Ascending aorta (tissue), 2 donors: ENCODE measurements around the gene IRF9. TPM values are rescaled to one million over a fixed set of nuclear protein-coding genes. Genes with fewer than 3 reads are reported as not detected.
A peak's percentile ranks its signal among the peaks of the same experiment; 100 is the strongest.

Experiments used
- DNase-seq, 2 donors: peaks; one replicate each; pipeline ENCODE4 v3.0.0-alpha.2; 2019; ENCODE audit warnings: low spot score in 2 of 2
- H3K27ac ChIP-seq, 2 donors: fragments of 200-600 bp; sonication (generic); one replicate each; pipeline ENCODE4 v1.5.1; 2016 to 2017; ENCODE audit warnings: mild to moderate bottlenecking in 1 of 2
- H3K27me3 ChIP-seq: fragments of 200-600 bp; sonication (generic); one replicate; pipeline ENCODE4 v1.5.1; 2017
- H3K36me3 ChIP-seq, 2 donors: fragments of 200-600 bp; sonication (generic); one replicate each; pipeline ENCODE4 v1.5.1; 2016
- H3K4me1 ChIP-seq, 2 donors: fragments of 200-600 bp; sonication (generic); one replicate each; pipeline ENCODE4 v1.5.1; 2016 to 2017; ENCODE audit warnings: mild to moderate bottlenecking in 1 of 2
- H3K4me3 ChIP-seq, 2 donors: fragments of 200-600 bp; sonication (generic); one replicate each; pipeline ENCODE4 v1.5.1; 2016 to 2017; ENCODE audit warnings: mild to moderate bottlenecking in 1 of 2
- H3K9me3 ChIP-seq, 2 donors: fragments of 200-600 bp; sonication (generic); one replicate each; pipeline ENCODE4 v1.5.1; 2016
- intact Hi-C: fragments of 100-400 bp; cut with DNase I; formaldehyde crosslinking; loops from one replicate; pipeline ENCODE4 v1.15.1; 2023
- total RNA-seq: library from RNA; depleted of rRNA; stranded (reverse); fragments of >200 nt; gene quantifications from one replicate; pipeline ENCODE4 v1.1.0, GENCODE V29; 2016
- TF ChIP-seq, protein P1 (sequence below), 3 experiments: fragments of 200-600 bp in 2 of 3; fragments of 450-650 bp in 1 of 3; sonication (generic) in 2 of 3; IDR thresholded peaks; one replicate each; pipeline ENCODE4 v1.5.1; 2016 to 2019; ENCODE audit warnings: antibody characterized with exemption in 3 of 3, mild to moderate bottlenecking in 1 of 3, moderate library complexity in 1 of 3

The IRF9 gene
- total RNA-seq, 1 donor from 2014 or later: 24.7 TPM

DNA sequence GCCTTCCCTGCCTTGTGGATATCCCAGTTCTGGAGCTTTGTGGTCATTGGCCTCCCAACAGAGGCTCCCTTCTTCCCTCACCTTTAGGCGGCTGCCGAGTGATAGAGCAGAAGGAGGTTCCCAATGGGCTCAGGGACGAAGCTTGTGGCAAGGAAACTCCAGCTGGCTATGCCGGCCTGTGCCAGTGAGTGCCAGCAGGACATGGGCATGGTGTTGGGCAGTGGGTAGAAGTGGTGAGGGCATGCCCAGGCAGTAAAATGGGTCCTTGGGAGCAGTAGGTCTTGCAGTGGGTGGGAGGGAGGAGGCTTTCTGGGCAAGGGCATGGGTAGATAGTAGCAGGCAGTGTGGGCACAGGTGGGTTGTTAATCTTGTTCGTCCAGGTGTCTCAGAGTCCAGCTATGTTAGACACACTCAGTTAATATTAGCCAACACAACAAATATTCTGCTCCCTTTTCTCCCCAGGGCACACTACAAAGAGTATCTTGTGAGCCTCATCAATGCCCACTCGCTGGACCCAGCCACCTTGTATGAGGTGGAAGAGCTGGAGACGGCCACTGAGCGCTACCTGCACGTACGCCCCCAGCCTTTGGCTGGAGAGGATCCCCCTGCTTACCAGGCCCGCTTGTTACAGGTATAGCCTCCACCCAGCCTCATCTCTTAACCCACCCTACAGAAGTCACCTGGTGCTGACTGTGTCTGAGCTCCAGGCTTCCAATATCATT lies 1.1 kb upstream of the IRF9 start:
- Histone ChIP-seq H3K4me1 (peaks cover 9 to 12% of the 10 kb centered on the region in 2 donors), H3K36me3 (peaks cover 58 to 65% of the 10 kb centered on the region in 2 donors), H3K27me3 (no peaks in the 10 kb centered on the region), H3K9me3 (no peaks in the 10 kb centered on the region), H3K4me3 (no peak overlapping the region), H3K27ac (peak overlapping the region; percentile 85 to 88)
- peak in 1 of 2 donors; percentile 62 for DNase-seq
- intact Hi-C loops: loop anchor here (2.0 kb wide), 1 partner anchor 29 kb away; the partner anchor contains the start of gene IPO4
- TF ChIP-seq, protein P1, sequence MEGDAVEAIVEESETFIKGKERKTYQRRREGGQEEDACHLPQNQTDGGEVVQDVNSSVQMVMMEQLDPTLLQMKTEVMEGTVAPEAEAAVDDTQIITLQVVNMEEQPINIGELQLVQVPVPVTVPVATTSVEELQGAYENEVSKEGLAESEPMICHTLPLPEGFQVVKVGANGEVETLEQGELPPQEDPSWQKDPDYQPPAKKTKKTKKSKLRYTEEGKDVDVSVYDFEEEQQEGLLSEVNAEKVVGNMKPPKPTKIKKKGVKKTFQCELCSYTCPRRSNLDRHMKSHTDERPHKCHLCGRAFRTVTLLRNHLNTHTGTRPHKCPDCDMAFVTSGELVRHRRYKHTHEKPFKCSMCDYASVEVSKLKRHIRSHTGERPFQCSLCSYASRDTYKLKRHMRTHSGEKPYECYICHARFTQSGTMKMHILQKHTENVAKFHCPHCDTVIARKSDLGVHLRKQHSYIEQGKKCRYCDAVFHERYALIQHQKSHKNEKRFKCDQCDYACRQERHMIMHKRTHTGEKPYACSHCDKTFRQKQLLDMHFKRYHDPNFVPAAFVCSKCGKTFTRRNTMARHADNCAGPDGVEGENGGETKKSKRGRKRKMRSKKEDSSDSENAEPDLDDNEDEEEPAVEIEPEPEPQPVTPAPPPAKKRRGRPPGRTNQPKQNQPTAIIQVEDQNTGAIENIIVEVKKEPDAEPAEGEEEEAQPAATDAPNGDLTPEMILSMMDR (IDR thresholded peaks at IDR 0.05): no peak

DNA sequence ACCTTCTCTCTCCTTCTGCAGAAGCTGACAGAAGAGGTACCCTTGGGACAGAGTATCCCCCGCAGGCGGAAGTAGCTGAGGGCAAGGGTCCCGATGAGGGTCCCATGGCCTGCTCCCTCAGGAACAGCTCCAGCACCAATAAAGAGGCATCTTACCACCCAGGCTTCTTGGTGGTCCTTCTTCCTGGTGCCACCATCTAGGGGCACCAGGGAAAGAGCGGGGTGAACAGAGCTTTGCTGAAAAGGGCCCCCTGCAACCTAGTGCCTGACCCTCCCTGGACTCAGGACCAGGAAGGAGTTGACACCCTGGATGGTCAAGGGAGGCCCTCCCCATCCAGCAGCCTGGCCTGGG lies 591 bp upstream of the IRF9 start:
- TF ChIP-seq, protein P1 (IDR thresholded peaks at IDR 0.05): no peak
- Histone ChIP-seq H3K9me3 (no peaks in the 10 kb centered on the region), H3K4me3 (no peak overlapping the region), H3K36me3 (peaks cover 58 to 65% of the 10 kb centered on the region in 2 donors), H3K27ac (peak overlapping the region; percentile 85 to 88), H3K27me3 (no peaks in the 10 kb centered on the region), H3K4me1 (peaks cover 9 to 12% of the 10 kb centered on the region in 2 donors)
- intact Hi-C loops: loop anchor here (2.0 kb wide), 1 partner anchor 28 kb away; the partner anchor contains the start of gene IPO4
- DNase-seq: no peak

DNA sequence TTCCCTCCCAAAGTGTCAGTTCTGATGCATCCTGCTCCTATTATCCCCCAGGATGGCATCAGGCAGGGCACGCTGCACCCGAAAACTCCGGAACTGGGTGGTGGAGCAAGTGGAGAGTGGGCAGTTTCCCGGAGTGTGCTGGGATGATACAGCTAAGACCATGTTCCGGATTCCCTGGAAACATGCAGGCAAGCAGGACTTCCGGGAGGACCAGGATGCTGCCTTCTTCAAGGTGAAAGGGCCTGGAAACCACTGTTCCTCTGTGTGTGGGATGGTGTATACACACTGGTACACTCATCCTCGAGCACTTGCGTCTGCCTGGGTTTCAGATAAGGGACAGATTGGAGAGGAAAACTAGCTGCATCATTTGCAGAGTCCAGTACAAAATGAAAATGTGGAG lies 1.0 kb downstream of the IRF9 start:
- H3K27me3 ChIP-seq: no peaks in the 10 kb centered on the region
- H3K4me3 ChIP-seq: peak overlapping the region; percentile 65 to 77
- peak overlapping the region; percentile 85 to 88 for H3K27ac ChIP-seq
- intact Hi-C loops: no loop called here
- TF ChIP-seq, protein P1 (IDR thresholded peaks at IDR 0.05): no peak
- DNase-seq: no peak
- peaks cover 9 to 12% of the 10 kb centered on the region in 2 donors for H3K4me1 ChIP-seq
- H3K9me3 ChIP-seq: no peaks in the 10 kb centered on the region
- peaks cover 57 to 67% of the 10 kb centered on the region in 2 donors for H3K36me3 ChIP-seq

DNA sequence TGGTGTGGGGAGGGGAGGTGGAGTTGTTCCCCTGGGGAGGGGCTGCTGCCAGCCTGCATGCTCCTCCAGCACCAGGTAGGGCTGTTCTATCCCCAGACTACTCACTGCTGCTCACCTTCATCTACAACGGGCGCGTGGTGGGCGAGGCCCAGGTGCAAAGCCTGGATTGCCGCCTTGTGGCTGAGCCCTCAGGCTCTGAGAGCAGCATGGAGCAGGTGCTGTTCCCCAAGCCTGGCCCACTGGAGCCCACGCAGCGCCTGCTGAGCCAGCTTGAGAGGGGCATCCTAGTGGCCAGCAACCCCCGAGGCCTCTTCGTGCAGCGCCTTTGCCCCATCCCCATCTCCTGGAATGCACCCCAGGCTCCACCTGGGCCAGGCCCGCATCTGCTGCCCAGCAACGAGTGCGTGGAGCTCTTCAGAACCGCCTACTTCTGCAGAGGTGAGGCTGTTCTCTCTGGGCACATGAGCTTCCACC lies 3.5 kb downstream of the IRF9 start:
- no peaks in the 10 kb centered on the region for H3K27me3 ChIP-seq
- DNase-seq: no peak
- intact Hi-C loops: no loop called here
- peaks cover 50 to 64% of the 10 kb centered on the region in 2 donors for H3K36me3 ChIP-seq
- H3K9me3 ChIP-seq: no peaks in the 10 kb centered on the region
- H3K4me1 ChIP-seq: peaks cover 9 to 12% of the 10 kb centered on the region in 2 donors
- TF ChIP-seq, protein P1 (IDR thresholded peaks at IDR 0.05): no peak
- H3K4me3 ChIP-seq: no peak overlapping the region
- no peak overlapping the region for H3K27ac ChIP-seq

DNA sequence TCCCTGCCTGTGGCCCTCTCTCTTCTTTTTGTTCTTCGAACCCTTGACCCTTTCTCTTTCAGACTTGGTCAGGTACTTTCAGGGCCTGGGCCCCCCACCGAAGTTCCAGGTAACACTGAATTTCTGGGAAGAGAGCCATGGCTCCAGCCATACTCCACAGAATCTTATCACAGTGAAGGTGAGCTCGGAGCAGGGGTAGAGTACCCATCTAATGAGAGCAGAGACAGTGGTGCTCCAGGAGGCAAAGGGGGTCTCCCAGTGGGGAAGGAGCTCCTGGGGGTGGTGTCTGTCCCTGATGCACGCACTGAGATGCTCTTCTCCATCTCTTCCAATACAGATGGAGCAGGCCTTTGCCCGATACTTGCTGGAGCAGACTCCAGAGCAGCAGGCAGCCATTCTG lies 4.7 kb downstream of the IRF9 start:
- Histone ChIP-seq H3K4me1 (peaks cover 9 to 12% of the 10 kb centered on the region in 2 donors), H3K4me3 (no peak overlapping the region), H3K27ac (no peak overlapping the region), H3K9me3 (no peaks in the 10 kb centered on the region), H3K36me3 (peaks cover 50 to 56% of the 10 kb centered on the region in 2 donors), H3K27me3 (no peaks in the 10 kb centered on the region)
- TF ChIP-seq, protein P1 (IDR thresholded peaks at IDR 0.05): no peak
- intact Hi-C loops: no loop called here
- no peak for DNase-seq
